ENCODE results near the gene HSD3B7.

Gene HSD3B7

GRCh38 chr16:30983289-30983889 is 1.6 kb upstream of the HSD3B7 start:
- DNase-seq (ENCODE audit: low spot score), result no peak

DNA sequence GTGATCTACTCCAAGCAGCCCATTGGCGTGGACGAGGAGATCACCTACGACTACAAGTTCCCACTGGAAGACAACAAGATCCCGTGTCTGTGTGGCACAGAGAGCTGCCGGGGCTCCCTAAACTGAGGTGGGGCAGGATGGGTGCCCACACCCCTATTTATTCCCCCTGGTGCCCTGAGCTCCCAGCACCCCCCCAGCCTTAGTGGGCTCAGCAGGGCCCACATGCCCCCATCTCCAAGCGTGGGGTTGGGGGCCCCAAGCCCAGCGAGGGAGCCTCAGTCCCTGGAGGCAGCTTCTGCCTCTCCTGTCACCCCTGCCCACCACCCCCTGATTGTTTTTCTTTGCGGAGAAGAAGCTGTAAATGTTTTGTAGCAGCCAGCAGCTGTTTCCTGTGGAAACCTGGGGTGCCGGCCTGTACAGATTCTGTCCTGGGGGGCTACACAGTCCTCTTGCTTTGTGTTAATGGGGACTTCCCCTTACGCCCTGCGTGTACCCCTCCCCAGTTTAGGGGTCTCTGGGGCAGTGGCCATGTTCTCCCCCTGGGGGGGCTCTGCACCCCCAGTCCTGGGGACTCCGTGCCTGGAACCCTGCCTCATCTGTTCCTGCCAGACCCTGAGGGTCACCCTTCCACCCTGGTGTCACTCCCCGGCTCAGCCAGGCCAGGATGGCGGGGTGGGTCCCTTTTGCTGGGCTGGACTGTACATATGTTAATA is 953 bp upstream of the HSD3B7 start:
- no peak for DNase-seq (ENCODE audit: low spot score)

DNA sequence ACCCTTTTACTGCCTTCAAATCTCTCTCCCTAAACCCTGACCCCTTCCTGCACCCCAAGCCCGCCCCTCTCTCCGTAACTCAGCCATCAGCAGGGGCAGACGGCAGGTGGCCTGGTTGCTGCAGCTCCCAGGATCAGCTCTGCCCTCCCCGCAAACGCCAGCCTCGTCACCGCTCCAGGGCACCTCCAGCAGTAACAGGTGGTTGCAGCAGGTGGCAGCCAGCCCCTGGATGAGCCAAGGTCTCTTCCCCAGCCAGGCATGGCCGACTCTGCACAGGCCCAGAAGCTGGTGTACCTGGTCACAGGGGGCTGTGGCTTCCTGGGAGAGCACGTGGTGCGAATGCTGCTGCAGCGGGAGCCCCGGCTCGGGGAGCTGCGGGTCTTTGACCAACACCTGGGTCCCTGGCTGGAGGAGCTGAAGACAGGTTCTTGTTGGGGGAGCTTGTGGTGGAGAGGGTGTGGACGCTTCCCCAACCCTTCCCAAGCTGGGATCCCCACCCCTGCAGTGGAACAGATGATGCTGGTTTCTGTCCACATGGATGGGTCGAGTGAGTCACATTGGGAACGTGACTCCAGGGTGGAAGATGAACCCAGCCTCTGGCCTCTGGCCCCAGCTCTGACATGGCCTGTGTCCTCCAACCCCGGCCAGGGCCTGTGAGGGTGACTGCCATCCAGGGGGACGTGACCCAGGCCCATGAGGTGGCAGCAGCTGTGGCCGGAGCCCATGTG is 558 bp downstream of the HSD3B7 start:
- DNase-seq (ENCODE audit: low spot score), result peak; percentile 54

DNA sequence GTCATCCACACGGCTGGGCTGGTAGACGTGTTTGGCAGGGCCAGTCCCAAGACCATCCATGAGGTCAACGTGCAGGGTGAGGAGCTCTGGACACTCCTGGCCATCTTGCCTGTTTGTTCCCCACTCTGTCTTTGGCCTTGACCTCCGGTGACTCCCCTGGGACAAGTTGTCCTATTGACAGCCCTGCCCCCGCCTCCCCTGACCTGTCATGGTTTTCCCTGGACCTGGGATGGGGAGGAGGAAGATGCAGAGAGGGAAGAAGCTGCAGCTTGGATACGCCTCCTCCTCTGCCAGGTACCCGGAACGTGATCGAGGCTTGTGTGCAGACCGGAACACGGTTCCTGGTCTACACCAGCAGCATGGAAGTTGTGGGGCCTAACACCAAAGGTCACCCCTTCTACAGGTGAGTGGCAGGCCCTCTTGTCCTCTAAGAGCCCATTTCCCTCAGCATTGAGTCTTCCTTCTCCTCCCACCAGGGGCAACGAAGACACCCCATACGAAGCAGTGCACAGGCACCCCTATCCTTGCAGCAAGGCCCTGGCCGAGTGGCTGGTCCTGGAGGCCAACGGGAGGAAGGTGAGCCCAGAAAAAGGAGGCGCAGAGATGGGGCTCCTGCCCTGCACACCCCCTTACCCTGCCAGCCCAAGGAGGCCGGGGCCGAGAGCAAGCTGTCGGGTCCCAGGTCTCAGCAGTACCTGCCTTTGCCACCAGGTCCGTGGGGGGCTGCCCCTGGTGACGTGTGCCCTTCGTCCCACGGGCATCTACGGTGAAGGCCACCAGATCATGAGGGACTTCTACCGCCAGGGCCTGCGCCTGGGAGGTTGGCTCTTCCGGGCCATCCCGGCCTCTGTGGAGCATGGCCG is 1.4 kb downstream of the HSD3B7 start:
- DNase-seq (ENCODE audit: low spot score), result no peak

DNA sequence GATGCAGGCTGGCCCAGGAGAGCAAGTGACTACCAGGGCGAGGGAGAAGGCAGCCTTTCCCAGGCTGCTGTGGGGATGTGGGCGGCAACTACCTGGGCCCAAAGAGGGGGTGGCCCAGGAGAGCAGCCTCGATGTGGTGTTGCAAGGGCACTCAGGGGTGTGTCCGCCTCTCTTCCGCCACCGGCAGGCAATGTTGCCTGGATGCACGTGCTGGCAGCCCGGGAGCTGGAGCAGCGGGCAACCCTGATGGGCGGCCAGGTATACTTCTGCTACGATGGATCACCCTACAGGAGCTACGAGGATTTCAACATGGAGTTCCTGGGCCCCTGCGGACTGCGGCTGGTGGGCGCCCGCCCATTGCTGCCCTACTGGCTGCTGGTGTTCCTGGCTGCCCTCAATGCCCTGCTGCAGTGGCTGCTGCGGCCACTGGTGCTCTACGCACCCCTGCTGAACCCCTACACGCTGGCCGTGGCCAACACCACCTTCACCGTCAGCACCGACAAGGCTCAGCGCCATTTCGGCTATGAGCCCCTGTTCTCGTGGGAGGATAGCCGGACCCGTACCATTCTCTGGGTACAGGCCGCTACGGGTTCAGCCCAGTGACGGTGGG is 2.7 kb downstream of the HSD3B7 start:
- no peak for DNase-seq (ENCODE audit: low spot score)

DNA sequence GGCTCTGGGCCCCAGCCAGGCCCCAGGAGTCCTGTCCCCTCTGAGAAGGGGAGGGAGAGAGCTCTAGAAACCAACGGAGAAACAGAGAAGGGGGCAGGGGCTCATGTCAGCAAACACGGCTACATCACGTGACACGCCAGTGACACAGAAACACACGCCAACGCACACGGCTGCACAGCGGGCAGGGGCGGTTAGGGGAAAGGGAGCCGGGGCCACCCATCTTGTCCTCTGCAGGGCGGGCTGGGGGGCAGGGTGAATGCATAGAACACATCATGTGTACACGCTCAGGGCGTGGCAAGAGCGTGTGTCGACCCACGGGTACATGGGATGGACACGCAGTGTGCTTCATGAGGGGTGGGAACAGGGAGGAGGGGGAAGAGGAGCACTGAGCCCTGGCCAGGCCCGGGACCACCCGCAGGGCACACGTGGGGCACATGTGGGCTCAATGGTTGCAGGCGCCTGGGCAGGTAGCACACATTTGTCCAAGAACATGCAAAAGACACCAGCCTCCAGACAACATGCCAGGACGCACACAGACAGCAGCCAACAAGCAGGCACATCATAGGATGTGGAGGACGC is 4.6 kb downstream of the HSD3B7 start:
- no peak for DNase-seq (ENCODE audit: low spot score)

GRCh38 chr16:30990105-30990504 is 5.1 kb downstream of the HSD3B7 start:
- DNase-seq (ENCODE audit: low spot score), result no peak

GRCh38 chr16:30991052-30991451 is 6.0 kb downstream of the HSD3B7 start:
- no peak for DNase-seq (ENCODE audit: low spot score)

DNA sequence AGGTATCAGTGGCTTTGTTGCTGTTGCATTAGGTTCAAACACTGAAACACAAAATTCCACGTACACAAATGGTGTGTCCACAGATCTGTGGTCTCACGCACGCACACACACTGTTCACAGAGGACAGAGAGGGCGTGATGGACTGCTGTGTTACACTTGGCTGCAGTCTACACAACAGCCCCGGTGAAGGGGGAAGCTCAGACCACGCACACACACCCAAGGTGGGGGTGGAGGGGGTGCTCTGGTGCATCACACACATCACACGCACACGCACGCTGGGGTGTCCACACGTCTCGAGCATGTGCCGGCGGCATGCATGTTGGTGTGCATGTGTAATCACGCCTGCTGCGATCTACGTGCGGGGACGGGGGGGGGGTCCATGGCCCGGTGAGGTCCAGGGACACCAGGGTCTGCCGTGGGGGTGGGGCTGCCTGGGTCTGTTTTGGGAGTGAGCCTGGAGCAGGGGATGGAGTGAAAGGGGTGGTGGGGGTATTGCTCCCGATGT is 7.3 kb downstream of the HSD3B7 start:
- DNase-seq (ENCODE audit: low spot score), result no peak

DNA sequence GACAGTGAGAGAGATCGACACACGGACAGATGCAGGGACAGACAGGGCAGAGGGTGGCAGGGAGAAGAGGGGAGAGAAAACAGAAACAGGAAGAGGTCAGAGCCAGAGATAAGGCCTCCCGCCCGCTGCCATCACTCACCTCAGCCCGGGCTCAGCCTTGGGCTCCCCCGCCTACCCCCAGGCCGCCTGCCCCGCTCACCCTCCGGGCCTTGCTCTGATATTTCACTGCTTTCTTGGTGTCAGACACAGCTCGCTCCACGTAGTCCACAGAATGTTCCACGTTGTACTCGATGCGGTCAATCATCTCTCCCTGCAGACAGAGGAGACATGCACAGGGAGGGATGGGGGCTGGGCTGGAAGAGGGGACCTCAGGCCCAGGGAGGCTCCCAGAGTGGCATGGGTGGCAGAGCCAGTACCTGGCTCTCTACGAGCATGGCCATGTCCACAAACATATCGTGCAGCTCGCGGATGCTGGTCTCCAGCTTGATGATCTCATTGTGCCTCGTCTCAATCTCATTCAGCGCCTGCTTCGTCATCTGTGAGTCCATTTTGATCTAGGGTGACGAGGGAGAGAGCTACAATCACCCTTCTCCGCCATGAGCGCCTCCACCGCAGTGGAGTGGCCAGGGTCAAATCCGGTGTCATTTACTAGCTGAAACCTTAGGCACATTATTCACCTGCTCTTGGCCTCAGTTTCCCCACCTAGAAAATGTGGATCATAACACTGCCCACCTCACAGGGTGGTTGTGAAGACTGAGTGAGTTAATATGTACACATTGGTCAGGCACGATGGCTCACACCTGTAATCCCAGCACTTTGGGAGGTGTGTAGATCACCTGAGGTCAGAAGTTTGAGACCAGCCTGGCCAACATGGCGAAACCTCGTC is 8.2 kb downstream of the HSD3B7 start:
- DNase-seq (ENCODE audit: low spot score), result no peak

GRCh38 chr16:30995927-30996323 is 10.9 kb downstream of the HSD3B7 start:
- no peak for DNase-seq (ENCODE audit: low spot score)

DNA sequence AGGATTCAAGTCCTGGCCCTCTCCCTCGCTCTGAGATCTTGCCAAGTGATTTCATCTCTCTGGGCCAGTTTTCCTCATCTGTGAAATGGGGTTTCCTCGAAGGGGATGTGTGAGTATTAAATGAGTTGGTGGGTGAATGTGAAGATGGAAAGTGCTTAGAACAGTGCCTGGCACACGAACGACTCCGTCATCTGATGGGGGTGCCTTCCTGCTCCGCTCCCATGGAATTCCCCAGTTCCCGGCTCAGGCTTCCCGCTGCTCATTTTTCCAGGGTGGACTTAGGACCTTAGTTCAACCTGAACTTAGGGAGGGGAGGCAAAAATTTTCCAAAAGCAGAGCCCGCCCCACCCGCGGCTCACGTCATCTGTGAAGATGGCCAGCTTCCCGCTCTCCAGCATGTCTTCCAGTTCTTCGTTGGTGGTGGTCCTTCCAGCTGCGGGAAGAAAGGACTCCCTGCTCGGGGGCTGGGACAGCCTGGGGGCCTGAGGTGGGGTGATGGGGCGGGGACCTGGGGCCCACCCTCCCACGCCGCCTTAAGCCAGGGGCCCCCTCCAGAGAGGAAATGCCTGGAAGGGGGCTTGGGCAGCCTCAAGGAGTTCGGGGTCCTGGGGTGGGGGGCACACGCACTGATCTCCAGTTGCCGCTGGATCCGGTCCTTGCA is 11.4 kb downstream of the HSD3B7 start:
- DNase-seq (ENCODE audit: low spot score), result peak; percentile 53

DNA sequence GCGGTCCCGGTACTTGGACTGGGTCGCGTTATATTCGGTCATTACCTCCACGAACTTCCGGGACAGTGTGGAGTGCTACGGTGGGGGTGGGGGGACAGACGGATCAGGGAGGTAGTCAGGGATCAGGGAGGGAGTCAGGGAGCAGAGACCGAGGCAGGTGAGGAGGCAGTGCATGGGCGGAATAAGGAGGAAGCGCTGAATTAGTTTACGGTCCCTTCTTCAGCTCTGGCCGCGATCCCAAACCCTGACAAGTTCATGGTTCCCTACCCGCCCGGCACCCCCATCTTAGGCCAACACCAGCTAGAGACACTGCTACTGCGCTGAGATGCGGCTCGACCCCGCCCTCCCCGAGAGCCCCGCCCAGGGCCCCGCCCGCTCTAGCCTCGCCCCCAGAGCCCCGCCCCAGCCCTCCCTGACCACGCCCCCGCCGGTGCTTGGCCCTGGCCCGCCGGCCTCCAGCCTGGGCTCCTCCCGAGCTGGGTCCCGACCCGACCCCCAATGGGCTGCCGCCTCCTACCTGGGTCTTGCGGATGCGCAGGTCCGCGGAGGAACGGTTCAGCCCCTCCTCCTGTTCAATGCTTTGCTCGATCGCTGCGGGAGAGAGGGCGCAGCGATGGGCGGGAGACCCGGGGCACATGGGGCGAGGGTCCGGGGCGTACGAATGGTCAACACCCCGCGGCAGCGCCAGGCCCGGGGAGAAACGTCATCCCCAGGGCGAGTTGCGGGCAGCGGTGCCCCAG is 12.1 kb downstream of the HSD3B7 start:
- DNase-seq (ENCODE audit: low spot score), result peak; percentile 99

GRCh38 chr16:30997725-30998711 is 13.0 kb downstream of the HSD3B7 start:
- peak; percentile 90 for DNase-seq (ENCODE audit: low spot score)

GRCh38 chr16:30998852-30999761 is 14.1 kb downstream of the HSD3B7 start:
- DNase-seq (ENCODE audit: low spot score), result no peak

DNA sequence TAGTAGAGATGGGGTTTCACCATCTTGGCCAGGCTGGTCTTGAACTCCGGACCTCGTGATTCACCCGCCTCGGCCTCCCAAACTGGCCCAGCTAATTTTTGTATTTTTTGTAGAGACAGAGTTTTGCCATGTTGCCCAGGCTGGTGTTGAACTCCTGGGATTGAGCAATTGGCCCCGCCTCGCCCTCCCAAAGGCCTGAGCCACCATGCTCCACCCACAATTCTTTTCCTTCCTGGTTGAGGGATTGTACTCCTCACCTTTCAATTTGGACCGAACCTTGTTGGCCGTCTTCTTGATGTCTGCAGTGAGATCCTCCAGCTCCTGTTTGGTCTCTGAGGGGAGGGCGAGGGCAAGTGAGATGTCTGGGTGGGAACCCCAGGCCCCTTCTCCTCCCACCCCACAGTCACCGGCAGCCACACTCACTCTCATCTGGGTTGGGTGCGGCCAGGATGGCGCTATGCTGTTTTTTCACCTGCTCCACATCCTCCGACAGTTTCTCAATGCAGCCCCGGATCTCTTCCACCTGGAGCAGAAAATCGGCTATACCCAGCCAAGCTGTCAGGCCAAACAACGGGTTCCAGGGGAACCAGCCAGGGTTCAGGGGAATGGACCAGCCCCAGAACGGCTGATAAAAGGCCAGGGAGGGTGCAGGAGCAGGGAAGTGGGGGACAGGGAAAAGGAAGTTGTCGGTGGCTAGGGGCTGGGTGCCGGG is 15.8 kb downstream of the HSD3B7 start:
- no peak for DNase-seq (ENCODE audit: low spot score)

Measured in GM03348 (cell line).